BLaER1 (cell line): Measurements from ENCODE around the gene KLF3.

Experiments used
- H3K27ac ChIP-seq: shearing (Covaris generic); formaldehyde crosslinking; 2 replicates; pipeline ENCODE4 v1.8.1; 2022
- H3K27me3 ChIP-seq: shearing (Covaris generic); formaldehyde crosslinking; 2 replicates; pipeline ENCODE4 v1.8.1; 2022
- H3K36me3 ChIP-seq: shearing (Covaris generic); formaldehyde crosslinking; 2 replicates; pipeline ENCODE4 v1.8.1; 2022
- H3K4me1 ChIP-seq: shearing (Covaris generic); formaldehyde crosslinking; 2 replicates; pipeline ENCODE4 v1.8.1; 2022
- H3K4me2 ChIP-seq: shearing (Covaris generic); formaldehyde crosslinking; 2 replicates; pipeline ENCODE4 v1.8.1; 2022
- H3K4me3 ChIP-seq: shearing (Covaris generic); formaldehyde crosslinking; 2 replicates; pipeline ENCODE4 v1.8.1; 2022
- H3K9ac ChIP-seq: shearing (Covaris generic); formaldehyde crosslinking; 2 replicates; pipeline ENCODE4 v1.8.1; 2022
- H3K9me3 ChIP-seq: shearing (Covaris generic); formaldehyde crosslinking; 2 replicates; pipeline ENCODE4 v1.8.1; 2022
- H4K20me1 ChIP-seq: shearing (Covaris generic); formaldehyde crosslinking; 2 replicates; pipeline ENCODE4 v1.8.1; 2022
- Cebpa-rat ChIP-seq: shearing (Covaris generic); IDR thresholded peaks from 2 replicates; pipeline ENCODE4 v1.8.1; 2022

Gene KLF3

DNA sequence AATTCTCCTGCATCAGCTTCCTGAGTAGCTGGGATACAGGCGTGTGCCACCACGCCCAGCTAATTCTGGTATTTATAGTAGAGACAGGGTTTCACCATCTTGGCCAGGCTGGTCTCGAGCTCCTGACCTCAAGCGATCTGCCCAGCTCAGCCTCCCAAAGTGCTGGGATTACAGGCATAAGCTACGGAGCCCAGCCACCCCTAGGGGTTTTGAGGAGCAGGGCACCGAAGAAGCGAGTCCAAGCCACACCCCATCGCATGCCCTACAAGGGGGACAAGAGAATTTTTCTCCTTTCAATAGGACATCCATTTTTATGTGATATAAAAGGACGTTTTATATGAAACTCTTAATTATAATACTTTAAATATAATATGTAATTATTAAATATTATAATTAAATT lies 13.9 kb upstream of the KLF3 start:
- Histone ChIP-seq H3K9me3 (no peaks in the 10 kb centered on the region), H3K27me3 (no peaks in the 10 kb centered on the region), H3K4me1 (no peaks in the 10 kb centered on the region), H3K4me3 (no peak overlapping the region), H3K27ac (no peak overlapping the region), H3K4me2 (no peak overlapping the region), H3K36me3 (no peaks in the 10 kb centered on the region), H4K20me1 (no peaks in the 10 kb centered on the region), H3K9ac (no peak overlapping the region)
- no peak for TF ChIP-seq Cebpa-rat

DNA sequence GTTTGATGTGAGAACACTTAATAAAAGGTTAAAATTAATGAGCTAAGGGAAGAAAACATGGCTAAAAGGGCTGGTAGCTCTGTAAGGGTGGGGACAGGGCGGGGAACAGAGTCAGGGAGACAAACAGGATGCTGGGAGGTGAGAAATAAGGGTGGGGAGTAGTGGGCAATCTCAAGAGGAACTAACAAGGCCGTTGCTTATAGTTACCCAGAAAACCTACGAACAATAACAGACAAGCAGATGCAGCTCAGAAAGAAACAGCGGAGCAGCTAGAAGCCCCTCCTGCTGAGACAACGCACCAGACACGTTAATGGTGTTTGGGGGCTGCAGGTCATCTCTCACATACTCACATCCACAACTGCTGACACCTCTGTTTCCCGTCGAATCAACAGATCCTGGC lies 9.7 kb upstream of the KLF3 start:
- Histone ChIP-seq H3K36me3 (no peaks in the 10 kb centered on the region), H3K4me2 (no peak overlapping the region), H3K27ac (no peak overlapping the region), H4K20me1 (no peaks in the 10 kb centered on the region), H3K4me1 (no peaks in the 10 kb centered on the region), H3K4me3 (no peak overlapping the region), H3K9me3 (no peaks in the 10 kb centered on the region), H3K27me3 (no peaks in the 10 kb centered on the region), H3K9ac (no peak overlapping the region)
- TF ChIP-seq Cebpa-rat, result no peak

DNA sequence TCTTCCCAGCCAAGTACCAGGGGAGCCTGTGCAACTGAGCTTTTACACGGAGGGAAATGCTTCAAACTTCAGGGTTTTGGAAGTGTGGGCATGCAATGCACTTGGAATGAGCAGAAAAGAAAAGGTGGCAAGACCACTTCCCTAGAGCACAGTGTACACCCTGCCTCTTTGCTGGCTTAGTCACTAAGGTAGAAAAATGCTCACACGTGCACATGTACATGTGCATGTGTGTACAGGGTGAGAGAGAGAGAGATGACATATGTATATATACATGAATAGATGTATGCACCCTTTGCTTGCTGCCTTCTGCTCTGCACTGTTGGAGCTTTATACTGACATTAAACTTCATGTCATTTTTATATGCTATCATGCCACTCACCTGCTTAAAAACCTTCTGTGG lies 7.9 kb upstream of the KLF3 start:
- TF ChIP-seq Cebpa-rat, result no peak
- Histone ChIP-seq H3K9ac (no peak overlapping the region), H3K27me3 (peaks cover 3% of the 10 kb centered on the region), H3K9me3 (no peaks in the 10 kb centered on the region), H3K27ac (no peak overlapping the region), H4K20me1 (no peaks in the 10 kb centered on the region), H3K4me3 (no peak overlapping the region), H3K36me3 (no peaks in the 10 kb centered on the region), H3K4me1 (no peaks in the 10 kb centered on the region), H3K4me2 (no peak overlapping the region)

DNA sequence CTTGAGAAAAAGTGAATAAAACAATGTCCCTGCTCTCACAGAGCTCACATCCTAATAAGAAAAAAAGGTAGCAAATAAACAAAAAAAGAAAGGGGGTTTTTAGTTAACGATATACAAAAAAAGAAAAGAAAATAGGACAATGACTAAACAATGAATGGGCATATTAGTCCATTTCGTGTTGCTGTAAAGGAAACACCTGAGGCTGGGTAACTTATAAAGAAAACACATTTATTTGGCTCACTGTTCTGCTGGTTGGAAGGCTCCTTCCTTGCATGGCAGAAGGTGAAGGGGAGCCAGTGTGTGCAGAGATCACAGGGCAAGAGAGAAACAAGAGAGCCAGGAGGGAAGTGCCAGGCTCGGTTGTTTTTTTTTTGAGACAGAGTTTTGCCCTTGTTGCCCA lies 4.7 kb upstream of the KLF3 start:
- TF ChIP-seq Cebpa-rat, result no peak
- H3K27me3 ChIP-seq, result peaks cover 33% of the 10 kb centered on the region
- H3K4me2 ChIP-seq, result no peak overlapping the region

GRCh38 chr4:38660838-38661237 lies 3.2 kb upstream of the KLF3 start:
- peaks cover 9% of the 10 kb centered on the region for H3K4me1 ChIP-seq
- H3K4me2 ChIP-seq, result no peak overlapping the region
- no peak overlapping the region for H3K4me3 ChIP-seq
- H3K36me3 ChIP-seq, result no peaks in the 10 kb centered on the region
- no peak overlapping the region for H3K9ac ChIP-seq
- H3K27ac ChIP-seq, result no peak overlapping the region
- H4K20me1 ChIP-seq, result peaks cover 17% of the 10 kb centered on the region
- peaks cover 48% of the 10 kb centered on the region for H3K27me3 ChIP-seq
- TF ChIP-seq Cebpa-rat, result no peak
- no peaks in the 10 kb centered on the region for H3K9me3 ChIP-seq

More for the DNA sequence above, 4.7 kb upstream of the KLF3 start:
- H3K27ac ChIP-seq, result no peak overlapping the region
- H3K4me3 ChIP-seq, result no peak overlapping the region
- peaks cover 9% of the 10 kb centered on the region for H3K4me1 ChIP-seq
- no peak overlapping the region for H3K9ac ChIP-seq
- H3K9me3 ChIP-seq, result no peaks in the 10 kb centered on the region
- 0 out of 2 replicates have a peak, but pooled peaks cover 3% of the 10 kb centered on the region for H4K20me1 ChIP-seq
- no peaks in the 10 kb centered on the region for H3K36me3 ChIP-seq

GRCh38 chr4:38661371-38661770 lies 2.6 kb upstream of the KLF3 start:
- Histone ChIP-seq H3K4me2 (no peak overlapping the region), H3K27me3 (peaks cover 53% of the 10 kb centered on the region), H3K9me3 (no peaks in the 10 kb centered on the region), H4K20me1 (peaks cover 22% of the 10 kb centered on the region), H3K4me3 (no peak overlapping the region), H3K4me1 (peaks cover 9% of the 10 kb centered on the region), H3K36me3 (no peaks in the 10 kb centered on the region), H3K27ac (no peak overlapping the region), H3K9ac (no peak overlapping the region)
- no peak for TF ChIP-seq Cebpa-rat

GRCh38 chr4:38662522-38663089 lies 1.4 kb upstream of the KLF3 start:
- H3K27me3 ChIP-seq, result peaks cover 65% of the 10 kb centered on the region

DNA sequence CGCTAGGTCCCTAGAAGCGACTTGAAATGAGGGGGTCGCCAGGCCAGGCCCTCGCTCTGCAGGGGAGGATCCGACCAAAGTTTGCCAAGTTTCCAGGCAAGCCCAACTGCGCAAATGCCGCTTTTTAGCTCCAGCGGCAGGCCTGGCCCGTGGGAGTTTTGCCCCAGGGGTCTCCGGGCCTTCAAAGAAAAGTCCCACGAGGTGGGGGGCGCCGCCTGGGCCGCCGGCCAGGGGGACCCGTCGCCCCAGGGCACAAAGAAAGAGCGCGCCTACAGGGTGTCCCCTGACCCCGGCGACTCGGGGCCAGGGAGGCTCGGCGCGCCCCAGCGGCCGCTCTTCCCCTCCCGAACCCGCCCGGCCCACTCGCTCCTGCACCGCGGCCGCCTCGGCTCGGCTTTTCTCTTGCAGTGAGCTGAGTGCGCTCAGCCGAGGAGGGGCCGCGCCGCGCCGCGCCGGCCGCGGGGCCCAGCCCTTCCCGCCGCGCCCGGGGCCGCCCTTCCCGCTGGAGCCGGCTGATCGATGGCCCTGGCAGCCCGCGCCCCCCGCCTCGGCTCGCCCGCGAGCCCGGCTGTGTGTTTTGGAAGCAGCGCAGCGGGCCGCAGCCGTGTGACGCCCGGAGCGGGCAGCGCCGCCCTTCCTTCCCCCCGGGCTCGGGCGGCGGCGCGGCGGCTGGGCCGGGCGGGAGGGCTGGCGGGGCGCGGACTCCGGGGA lies 754 bp upstream of the KLF3 start:
- H3K27ac ChIP-seq, result no peak overlapping the region
- TF ChIP-seq Cebpa-rat, result no peak
- H3K9ac ChIP-seq, result peak overlapping the region; percentile 50; the same call in 1 of the 2 replicates
- no peaks in the 10 kb centered on the region for H3K36me3 ChIP-seq
- H3K4me2 ChIP-seq, result peak overlapping the region; percentile 100
- peaks cover 9% of the 10 kb centered on the region for H3K4me1 ChIP-seq
- peaks cover 41% of the 10 kb centered on the region for H4K20me1 ChIP-seq
- peaks cover 72% of the 10 kb centered on the region for H3K27me3 ChIP-seq
- H3K9me3 ChIP-seq, result no peaks in the 10 kb centered on the region
- peak overlapping the region; percentile 74 for H3K4me3 ChIP-seq

More at GRCh38 chr4:38662522-38663089, 1.4 kb upstream of the KLF3 start:
- Histone ChIP-seq H3K9me3 (no peaks in the 10 kb centered on the region), H4K20me1 (peaks cover 35% of the 10 kb centered on the region), H3K36me3 (no peaks in the 10 kb centered on the region), H3K4me3 (peak overlapping the region; percentile 74), H3K27ac (no peak overlapping the region), H3K9ac (peak overlapping the region; percentile 50; the same call in 1 of the 2 replicates), H3K4me2 (peak overlapping the region; percentile 100), H3K4me1 (peaks cover 9% of the 10 kb centered on the region)
- TF ChIP-seq Cebpa-rat, result no peak

GRCh38 chr4:38664706-38665401 lies 855 bp downstream of the KLF3 start:
- H3K9ac ChIP-seq, result no peak overlapping the region
- H3K4me1 ChIP-seq, result peaks cover 9% of the 10 kb centered on the region
- no peak overlapping the region for H3K27ac ChIP-seq

More at GRCh38 chr4:38664706-38665401, 855 bp downstream of the KLF3 start:
- Histone ChIP-seq H3K27me3 (peaks cover 87% of the 10 kb centered on the region), H4K20me1 (peaks cover 48% of the 10 kb centered on the region), H3K36me3 (no peaks in the 10 kb centered on the region), H3K9me3 (no peaks in the 10 kb centered on the region), H3K4me3 (peak overlapping the region; percentile 74), H3K4me2 (peak overlapping the region; percentile 96)
- no peak for TF ChIP-seq Cebpa-rat
